ENCODE results near the gene CMTR1.
A peak's percentile ranks its signal among the peaks of the same experiment; 100 is the strongest.

Gene CMTR1

GRCh38 chr6:37479266-37479854 lies 46.3 kb downstream of the CMTR1 start:
- no peak for DNase-seq (ENCODE audit: low spot score)

DNA sequence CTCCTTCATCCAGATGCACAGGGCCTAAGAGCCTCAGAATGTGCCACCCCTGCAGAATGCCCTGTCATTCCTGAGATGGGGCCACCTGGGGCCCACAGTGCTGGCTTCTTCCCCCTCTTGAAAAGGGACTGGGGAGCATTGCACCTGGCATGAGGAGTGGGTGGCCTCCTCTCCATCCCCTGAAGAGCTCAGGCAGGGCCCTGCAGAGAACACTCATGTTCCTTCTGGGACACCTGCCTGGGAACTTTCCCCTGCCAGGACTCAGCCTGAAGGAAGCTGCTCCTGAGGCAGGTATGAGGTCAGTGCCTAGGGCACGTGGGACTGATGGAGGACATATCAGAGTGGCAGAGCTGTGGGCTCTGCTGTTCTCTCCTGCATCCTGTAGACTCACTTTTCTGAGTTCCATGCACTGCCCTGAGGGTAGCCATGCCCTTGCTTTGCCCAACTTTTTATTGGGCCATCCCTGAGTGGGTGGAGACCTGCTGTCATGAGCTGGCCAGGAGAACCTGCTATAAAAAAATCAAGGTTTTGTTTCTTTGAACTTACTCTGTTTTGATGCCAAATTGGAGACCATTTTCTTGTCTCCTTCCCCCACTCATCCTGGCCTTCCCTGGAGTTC lies 47.2 kb downstream of the CMTR1 start:
- DNase-seq (ENCODE audit: low spot score): no peak

DNA sequence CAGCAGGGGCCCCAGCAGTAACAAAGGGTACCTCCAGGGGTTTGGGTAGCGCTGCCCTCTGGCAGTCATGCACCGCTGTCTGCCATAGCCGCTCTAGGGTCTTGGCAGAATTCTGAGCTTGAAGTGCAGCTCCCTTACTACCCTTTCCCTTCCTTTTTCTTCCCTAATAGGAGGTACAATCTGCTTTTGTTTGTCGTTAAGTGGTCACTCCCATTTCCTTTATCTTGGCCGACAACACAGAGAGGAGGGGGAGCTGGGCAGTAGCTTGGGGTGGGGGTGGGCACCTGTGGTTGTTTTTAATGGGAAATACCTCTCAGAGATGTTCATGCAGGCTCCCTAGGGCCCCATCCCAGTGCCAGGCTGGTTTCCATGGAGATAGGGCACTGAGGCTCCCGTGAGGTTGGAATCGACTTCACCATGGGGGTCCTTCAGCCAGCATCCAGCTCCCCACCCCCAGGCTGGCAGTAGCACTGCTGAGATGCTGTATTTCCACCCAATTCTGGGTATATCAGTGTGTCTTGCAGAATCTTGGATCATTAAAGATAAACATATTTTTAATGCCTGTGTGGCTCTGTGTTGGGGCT lies 48.0 kb downstream of the CMTR1 start:
- DNase-seq (ENCODE audit: low spot score): no peak

GRCh38 chr6:37481711-37482605 lies 48.9 kb downstream of the CMTR1 start:
- DNase-seq (ENCODE audit: low spot score): no peak

- no peak for DNase-seq (ENCODE audit: low spot score)
Observed at GRCh38 chr6:37482606-37483251, 49.7 kb downstream of the CMTR1 start.

DNA sequence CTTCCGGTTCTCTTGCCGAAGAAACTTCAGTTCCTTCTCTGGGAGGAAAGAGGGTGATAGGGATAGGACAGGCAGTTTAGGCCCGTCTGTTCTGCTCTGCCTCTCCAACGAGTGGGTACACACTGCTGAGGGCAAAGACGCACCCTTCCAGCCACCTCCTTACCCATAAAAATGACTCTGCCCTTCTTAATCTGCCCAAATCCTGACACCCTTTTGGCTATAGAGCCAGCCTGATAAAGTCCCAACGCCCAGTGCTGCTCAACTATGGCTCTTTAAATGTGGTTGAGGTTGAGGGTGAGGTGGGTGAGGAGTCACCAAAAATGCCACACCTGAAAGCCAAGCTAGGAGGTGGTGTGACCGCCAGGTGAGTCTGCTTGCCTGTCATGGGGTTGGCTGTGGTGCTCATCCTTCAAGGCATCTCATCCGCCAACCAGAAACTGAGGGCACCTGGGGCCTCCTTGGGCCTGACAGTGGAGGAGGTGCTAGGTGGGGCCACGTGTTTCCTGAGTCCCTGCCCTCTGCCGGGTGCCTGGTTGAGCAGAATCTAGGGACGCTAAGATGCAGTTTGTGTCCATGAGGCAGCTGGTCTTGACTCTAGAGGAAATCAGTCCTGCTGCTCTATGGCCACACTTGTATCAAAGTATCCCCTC lies 50.4 kb downstream of the CMTR1 start:
- DNase-seq (ENCODE audit: low spot score): no peak

GRCh38 chr6:37483917-37484785 lies 51.1 kb downstream of the CMTR1 start:
- DNase-seq (ENCODE audit: low spot score): peak; percentile 87

GRCh38 chr6:37484786-37485170 lies 51.8 kb downstream of the CMTR1 start:
- no peak for DNase-seq (ENCODE audit: low spot score)

GRCh38 chr6:37485291-37485702 lies 52.3 kb downstream of the CMTR1 start:
- DNase-seq (ENCODE audit: low spot score): no peak

GRCh38 chr6:37486121-37486839 lies 53.3 kb downstream of the CMTR1 start:
- DNase-seq (ENCODE audit: low spot score): no peak

DNA sequence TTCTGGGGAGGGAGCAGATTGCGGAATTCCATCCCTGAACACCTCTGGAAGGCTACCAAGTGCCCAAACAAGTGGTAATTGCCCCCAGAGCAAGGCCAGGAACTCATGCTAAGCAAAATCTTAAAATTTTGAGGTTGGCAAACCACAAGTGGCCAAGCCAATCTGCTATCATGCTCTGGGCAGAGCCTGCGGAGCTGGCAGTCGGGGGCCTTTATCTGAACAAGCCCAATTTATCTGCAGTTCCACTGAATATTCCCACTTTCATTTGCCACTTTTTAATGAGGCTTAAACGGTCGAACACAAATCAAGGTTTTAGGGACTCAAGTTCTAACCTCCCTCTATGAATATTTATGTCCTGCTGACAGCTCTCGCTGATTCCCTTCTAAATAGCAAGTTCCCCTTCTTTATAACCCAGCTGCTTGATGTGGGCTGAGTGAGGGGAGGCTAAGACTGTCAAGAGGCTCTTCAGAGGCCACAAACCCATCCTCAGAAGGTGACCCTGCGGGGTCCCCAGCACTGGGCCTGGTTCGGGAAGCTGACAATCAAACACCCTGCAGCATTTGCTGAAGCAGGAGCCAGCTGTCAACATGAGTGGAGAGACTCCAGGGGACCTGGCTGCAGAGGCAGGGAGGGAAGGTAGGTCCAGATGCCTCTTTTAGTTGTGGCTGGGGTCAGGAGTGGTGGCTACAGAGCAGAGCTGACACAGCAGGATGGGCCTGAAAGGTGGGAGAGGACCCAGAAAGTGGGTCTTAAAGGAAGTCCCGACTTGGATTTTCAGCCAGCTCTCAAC lies 54.8 kb downstream of the CMTR1 start:
- no peak for DNase-seq (ENCODE audit: low spot score)

GRCh38 chr6:37488476-37488875 lies 55.5 kb downstream of the CMTR1 start:
- DNase-seq (ENCODE audit: low spot score): no peak

DNA sequence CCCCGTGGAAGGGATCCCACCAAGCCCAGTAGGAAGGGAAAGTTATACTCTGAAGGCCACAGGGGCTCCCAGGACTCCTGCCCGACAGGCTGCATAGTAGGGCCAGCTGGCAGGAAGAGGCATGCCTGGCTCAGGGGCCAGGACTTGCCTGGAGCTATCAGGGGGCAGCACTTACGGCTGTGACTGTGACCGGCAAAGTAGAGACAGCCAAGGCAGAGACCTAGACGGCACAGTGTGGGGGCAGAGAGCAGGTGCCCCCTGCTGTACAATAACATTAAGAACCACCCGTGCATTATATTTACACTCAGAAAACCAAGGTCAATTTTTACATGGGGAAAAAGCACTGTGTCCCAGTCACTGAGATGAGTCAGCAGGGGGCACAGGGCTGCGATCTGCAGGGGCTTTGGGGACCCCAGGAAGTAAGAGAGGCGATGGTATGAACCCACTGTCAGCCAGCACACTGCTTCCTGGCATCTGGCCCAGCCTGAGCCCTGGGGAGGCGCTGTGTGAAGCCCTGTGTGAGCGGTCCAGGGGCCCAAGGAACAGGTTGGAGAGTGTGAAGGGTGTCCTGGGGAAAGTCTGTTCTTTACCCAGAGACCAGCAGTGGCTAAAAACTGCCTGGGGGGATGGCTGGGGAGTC lies 56.8 kb downstream of the CMTR1 start:
- peak; percentile 50 for DNase-seq (ENCODE audit: low spot score)

DNA sequence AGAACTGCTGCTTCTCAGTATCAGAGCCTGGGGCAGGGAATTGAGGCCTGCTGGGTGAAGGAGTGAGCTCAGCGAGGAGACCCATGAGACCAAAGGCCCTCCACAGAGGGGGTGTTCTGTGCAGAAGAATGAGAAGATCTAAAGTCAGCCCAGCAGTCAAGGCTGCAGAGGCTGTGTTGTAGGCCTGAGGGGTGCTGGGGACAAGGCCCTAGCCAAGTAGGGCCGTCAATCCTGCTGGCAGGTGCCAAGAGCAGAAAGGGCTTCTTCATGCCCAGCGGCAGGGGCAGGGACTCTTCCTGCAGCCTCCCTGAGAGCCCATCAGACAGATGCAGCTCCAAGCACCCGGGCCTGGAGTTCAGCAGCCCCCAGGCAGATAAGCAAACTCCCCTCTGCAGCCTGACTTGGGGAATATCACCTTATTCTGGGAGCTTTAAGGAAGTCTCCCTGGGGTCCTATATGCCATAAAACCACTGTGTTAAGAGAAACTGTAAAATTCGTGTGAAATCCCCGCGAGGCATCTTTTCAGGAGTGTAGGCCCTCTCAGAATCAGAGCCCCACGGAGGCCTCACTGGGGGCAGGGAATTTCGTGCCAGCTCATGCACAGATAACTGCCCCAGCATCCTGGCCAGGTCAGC lies 57.6 kb downstream of the CMTR1 start:
- no peak for DNase-seq (ENCODE audit: low spot score)

DNA sequence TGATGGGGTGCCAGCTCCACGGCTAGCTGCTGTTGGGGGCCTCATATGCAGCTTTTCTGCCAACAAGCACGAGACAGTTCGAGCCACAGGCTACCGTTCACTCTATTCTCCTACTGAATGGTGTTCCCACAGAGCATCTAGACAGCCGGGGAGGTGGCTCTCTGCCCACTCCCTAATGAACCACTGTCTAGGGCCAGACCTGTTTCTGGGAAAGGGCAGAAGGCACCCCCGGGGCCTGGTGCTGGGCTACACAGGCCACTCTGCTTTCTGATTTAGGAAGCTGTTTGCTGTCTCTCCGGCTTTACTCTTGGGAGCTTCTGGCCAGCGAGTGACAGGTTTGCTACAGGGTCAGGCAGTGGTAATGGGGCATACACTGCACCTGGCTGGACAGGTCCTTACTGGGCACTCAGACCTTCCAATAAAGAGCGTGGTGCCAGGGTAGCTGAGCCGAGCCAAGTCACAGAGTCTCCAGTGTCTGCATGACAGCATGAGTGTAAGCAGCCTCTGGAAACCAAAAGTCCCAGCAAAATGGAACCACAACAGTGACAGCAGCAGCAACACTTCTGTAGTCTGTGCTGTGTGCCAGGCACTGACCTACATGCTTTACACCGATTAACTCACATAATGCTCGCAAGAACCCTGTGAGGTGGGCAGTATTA lies 58.3 kb downstream of the CMTR1 start:
- DNase-seq (ENCODE audit: low spot score): no peak

- no peak for DNase-seq (ENCODE audit: low spot score)
Observed at GRCh38 chr6:37491830-37492208, 58.8 kb downstream of the CMTR1 start.

GRCh38 chr6:37492236-37492972 lies 59.4 kb downstream of the CMTR1 start:
- no peak for DNase-seq (ENCODE audit: low spot score)
